Colonic mucosa (tissue), 4 donors: ENCODE measurements around the gene PRCC. TPM values are rescaled to one million over a fixed set of nuclear protein-coding genes. Genes with fewer than 3 reads are reported as not detected.
"Not testable (repeated sequence)": the region's sequence is repeated elsewhere in the genome, so short reads cannot be mapped to it uniquely, and the experiment has no call there.

Source experiments
- DNase-seq: peaks from one replicate; pipeline ENCODE4 v3.0.0-alpha.2; 2020
- H3K27ac ChIP-seq: fragments of 200-600 bp; one replicate; pipeline ENCODE4 v1.8.0; 2021
- H3K27me3 ChIP-seq: fragments of 200-600 bp; one replicate; pipeline ENCODE4 v1.8.0; 2021
- H3K36me3 ChIP-seq: fragments of 200-600 bp; one replicate; pipeline ENCODE4 v1.8.0; 2021
- H3K4me1 ChIP-seq: fragments of 200-600 bp; one replicate; pipeline ENCODE4 v1.8.0; 2021; ENCODE audit warnings: mild to moderate bottlenecking
- H3K4me3 ChIP-seq: fragments of 200-600 bp; one replicate; pipeline ENCODE4 v1.8.0; 2021
- H3K9ac ChIP-seq, 2 donors: one replicate each; pipeline ENCODE4 v1.7.0; 2013; ENCODE audit warnings: control low read depth in 2 of 2, low read depth in 2 of 2, low read length in 2 of 2
- H3K9me3 ChIP-seq: fragments of 200-600 bp; one replicate; pipeline ENCODE4 v1.8.0; 2021
- CTCF ChIP-seq: fragments of 200-600 bp; IDR thresholded peaks from one replicate; pipeline ENCODE4 v1.8.0; 2022; ENCODE audit warnings: antibody characterized with exemption, mild to moderate bottlenecking
- intact Hi-C: fragments of 100-400 bp; cut with DNase I; formaldehyde crosslinking; loops from one replicate; pipeline ENCODE4 v1.14.1; 2022
- total RNA-seq, 2 donors: library from RNA; stranded (reverse); fragmentation: NEBNext Ultra II Directional in 1 of 2; extraction: Animal tissue kit (Norgen Biotek cat#: 25700) in 1 of 2; gene quantifications; one replicate each; pipeline ENCODE4 v1.2.1, GENCODE V29; 2021
- donor health status: healthy.
- donor health status: DM: no; HTN: no; CAD: no.
- donor health status: DM: no; HTN: no; CAD: no.

The PRCC gene
- total RNA-seq, 2 donors from 2014 or later = 57.1 to 58.7 TPM

GRCh38 chr1:156760092-156760795 is 7.1 kb upstream of the PRCC start:
- H3K9ac ChIP-seq = no peak overlapping the region
- H3K27ac ChIP-seq = no peak overlapping the region
- H3K4me3 ChIP-seq = no peak overlapping the region
- no peaks in the 10 kb centered on the region for H3K36me3 ChIP-seq
- DNase-seq = no peak
- H3K9me3 ChIP-seq = no peaks in the 10 kb centered on the region
- H3K27me3 ChIP-seq = no peaks in the 10 kb centered on the region
- intact Hi-C loops = no loop called here
- H3K4me1 ChIP-seq = no peaks in the 10 kb centered on the region
- no peak for TF ChIP-seq CTCF

GRCh38 chr1:156760796-156761104 is 6.6 kb upstream of the PRCC start:
- no peak overlapping the region for H3K9ac ChIP-seq
- no peaks in the 10 kb centered on the region for H3K27me3 ChIP-seq
- no peak for DNase-seq
- no peak overlapping the region for H3K4me3 ChIP-seq
- no peak overlapping the region for H3K27ac ChIP-seq
- H3K36me3 ChIP-seq = no peaks in the 10 kb centered on the region
- no peaks in the 10 kb centered on the region for H3K9me3 ChIP-seq
- intact Hi-C loops = no loop called here
- no peak for TF ChIP-seq CTCF
- H3K4me1 ChIP-seq = no peaks in the 10 kb centered on the region

GRCh38 chr1:156765136-156765535 is 2.2 kb upstream of the PRCC start:
- not testable (repeated sequence) for H3K27me3 ChIP-seq, H3K36me3 ChIP-seq, H3K27ac ChIP-seq, H3K9ac ChIP-seq, H3K4me3 ChIP-seq, H3K9me3 ChIP-seq, DNase-seq
- intact Hi-C loops = loop anchor here (5.0 kb wide), 1 partner anchor 38 kb away; the partner anchor contains the start of genes ISG20L2 and METTL25B
- peaks cover 12% of the 10 kb centered on the region for H3K4me1 ChIP-seq

GRCh38 chr1:156765666-156766065 is 1.7 kb upstream of the PRCC start:
- Histone ChIP-seq H3K36me3 (no peaks in the 10 kb centered on the region), H3K9me3 (no peaks in the 10 kb centered on the region), H3K27me3 (no peaks in the 10 kb centered on the region), H3K9ac (peak overlapping the region in 1 of 2 donors; percentile 76), H3K27ac (no peak overlapping the region), H3K4me1 (peaks cover 12% of the 10 kb centered on the region), H3K4me3 (no peak overlapping the region)
- DNase-seq = no peak
- intact Hi-C loops = loop anchor here (5.0 kb wide), 1 partner anchor 38 kb away; the partner anchor contains the start of genes ISG20L2 and METTL25B
- TF ChIP-seq CTCF = no peak

- peak; percentile 24 for DNase-seq
- peak overlapping the region; percentile 93 for H3K4me3 ChIP-seq
- H3K36me3 ChIP-seq = peaks cover 3% of the 10 kb centered on the region
- no peaks in the 10 kb centered on the region for H3K27me3 ChIP-seq
- intact Hi-C loops = loop anchor here (5.0 kb wide), 1 partner anchor 39 kb away; the partner anchor contains the start of genes ISG20L2 and METTL25B
- H3K9ac ChIP-seq = peak overlapping the region; percentile 57 to 76
- peak overlapping the region; percentile 78 for H3K27ac ChIP-seq
- H3K4me1 ChIP-seq = peaks cover 12% of the 10 kb centered on the region
- no peak for TF ChIP-seq CTCF
- no peaks in the 10 kb centered on the region for H3K9me3 ChIP-seq
Measured at GRCh38 chr1:156766298-156767100, 836 bp upstream of the PRCC start.
